ENCODE measurements around the gene KNCN. TPM values are rescaled to one million over a fixed set of nuclear protein-coding genes. Genes with fewer than 3 reads are reported as not detected.

KNCN gene
- total and polyA plus RNA-seq, 10 of the 15 experiments (the other 5 are each of a cell fraction or from before 2014, with no cell fraction given) = not detected

DNA sequence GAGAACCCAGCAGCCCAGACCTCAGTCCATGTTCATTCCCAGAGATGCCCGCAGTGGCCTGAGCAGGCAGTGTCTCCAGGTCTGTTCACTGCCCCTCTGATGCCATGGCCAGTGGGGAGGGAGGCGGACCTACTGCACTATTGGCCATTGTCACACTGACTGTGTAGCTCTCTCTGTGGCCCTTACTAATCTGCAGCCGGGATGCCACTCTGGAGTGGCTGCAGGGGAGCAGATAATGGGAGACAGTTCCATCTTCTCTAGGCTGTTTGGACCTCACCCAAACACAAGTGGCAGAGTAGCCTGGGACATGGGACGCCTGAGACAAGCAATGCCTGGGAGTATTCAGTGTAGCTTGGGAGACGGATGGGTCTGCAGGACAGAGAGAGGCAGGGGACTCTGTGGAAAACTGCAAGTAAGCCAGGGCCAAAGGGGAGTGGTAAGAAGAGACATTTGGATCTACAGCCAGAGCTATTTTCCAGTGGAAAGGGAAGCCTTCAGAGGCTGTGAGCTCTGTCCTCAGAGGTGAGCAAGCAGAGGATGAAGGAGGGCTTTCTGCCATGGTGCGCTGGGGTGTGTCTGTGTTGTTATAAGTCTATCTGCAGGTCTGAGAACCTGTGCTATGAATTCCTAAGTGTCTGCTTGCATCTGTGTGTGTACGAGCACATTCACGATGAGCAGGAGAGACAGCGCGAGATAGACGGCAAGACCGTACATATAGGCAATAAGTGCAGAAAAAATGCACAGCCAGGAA lies 35.1 kb downstream of the KNCN start:
- H3K4me3 ChIP-seq = no peak overlapping the region
- DNase-seq (ENCODE audit: low read depth, low spot score) (no peak), ATAC-seq (no peak), FAIRE-seq (no peak)
- no peaks in the 10 kb centered on the region; a peak in 1 of 4 replicates for H3K27me3 ChIP-seq (replicated peaks in 1 of 2; ENCODE audit: control insufficient read depth in 2 of 2, insufficient read depth in 2 of 2, low read length in 1 of 2)
- TF ChIP-seq CHD4 (IDR thresholded peaks at IDR 0.05) (no peak), POLR2AphosphoS2 (IDR thresholded peaks at IDR 0.05; ENCODE audit: low read depth, low read length) (no peak), SRF (IDR thresholded peaks at IDR 0.05; ENCODE audit: low read depth in 2 of 2, low read length in 2 of 2) (no peak), EED (IDR thresholded peaks at IDR 0.05; ENCODE audit: low read depth) (no peak), MTA3 (IDR thresholded peaks at IDR 0.05; ENCODE audit: borderline replicate concordance, low read length) (no peak), BCL11A (IDR thresholded peaks at IDR 0.05; ENCODE audit: low read depth, low read length) (no peak), STAT1 (conservative IDR thresholded peaks at IDR 0.05) (no peak), KAT2A (conservative IDR thresholded peaks at IDR 0.05; ENCODE audit: control insufficient read depth, low read depth, low read length) (no peak), SKIL (IDR thresholded peaks at IDR 0.05; ENCODE audit: low read depth, poor library complexity, severe bottlenecking) (no peak), PBX3 (IDR thresholded peaks at IDR 0.05; ENCODE audit: insufficient replicate concordance, low read depth, low read length) (no peak)
- TF ChIP-seq, protein P1, sequence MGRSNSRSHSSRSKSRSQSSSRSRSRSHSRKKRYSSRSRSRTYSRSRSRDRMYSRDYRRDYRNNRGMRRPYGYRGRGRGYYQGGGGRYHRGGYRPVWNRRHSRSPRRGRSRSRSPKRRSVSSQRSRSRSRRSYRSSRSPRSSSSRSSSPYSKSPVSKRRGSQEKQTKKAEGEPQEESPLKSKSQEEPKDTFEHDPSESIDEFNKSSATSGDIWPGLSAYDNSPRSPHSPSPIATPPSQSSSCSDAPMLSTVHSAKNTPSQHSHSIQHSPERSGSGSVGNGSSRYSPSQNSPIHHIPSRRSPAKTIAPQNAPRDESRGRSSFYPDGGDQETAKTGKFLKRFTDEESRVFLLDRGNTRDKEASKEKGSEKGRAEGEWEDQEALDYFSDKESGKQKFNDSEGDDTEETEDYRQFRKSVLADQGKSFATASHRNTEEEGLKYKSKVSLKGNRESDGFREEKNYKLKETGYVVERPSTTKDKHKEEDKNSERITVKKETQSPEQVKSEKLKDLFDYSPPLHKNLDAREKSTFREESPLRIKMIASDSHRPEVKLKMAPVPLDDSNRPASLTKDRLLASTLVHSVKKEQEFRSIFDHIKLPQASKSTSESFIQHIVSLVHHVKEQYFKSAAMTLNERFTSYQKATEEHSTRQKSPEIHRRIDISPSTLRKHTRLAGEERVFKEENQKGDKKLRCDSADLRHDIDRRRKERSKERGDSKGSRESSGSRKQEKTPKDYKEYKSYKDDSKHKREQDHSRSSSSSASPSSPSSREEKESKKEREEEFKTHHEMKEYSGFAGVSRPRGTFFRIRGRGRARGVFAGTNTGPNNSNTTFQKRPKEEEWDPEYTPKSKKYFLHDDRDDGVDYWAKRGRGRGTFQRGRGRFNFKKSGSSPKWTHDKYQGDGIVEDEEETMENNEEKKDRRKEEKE (IDR thresholded peaks at IDR 0.05) = no peak
- no TSS peak for BruUV-seq (replicated peaks)
- H3K79me2 ChIP-seq (ENCODE audit: control insufficient read depth, insufficient read depth, low read length) = no peaks in the 10 kb centered on the region
- ChIA-PET CTCF (interaction anchor here (0.8 to 0.9 kb wide), 2 partner anchors 11 to 39 kb away, joined by 3 read pairs; no protein-coding TSS in a partner anchor), SMC1A (ENCODE audit: uncharacterized antibody, unreplicated experiment) (interaction anchor here (1.0 kb wide), 1 partner anchor 11 kb away, joined by 3 read pairs; no protein-coding TSS in a partner anchor), POLR2A (no interaction called here), RAD21 (ENCODE audit: unreplicated experiment) (no interaction called here)
- no peaks in the 10 kb centered on the region for H3K9me3 ChIP-seq (replicated peaks; ENCODE audit: control insufficient read depth, insufficient read depth, low read length)
- H3K4me2 ChIP-seq (ENCODE audit: control insufficient read depth, insufficient read depth) = no peak overlapping the region
- no peaks in the 10 kb centered on the region for H3K4me1 ChIP-seq (ENCODE audit: control insufficient read depth, insufficient read depth, low read length)
- H2AFZ ChIP-seq (ENCODE audit: control insufficient read depth, low read depth, low read length) = no peak overlapping the region
- H3K9ac ChIP-seq (ENCODE audit: control insufficient read depth, insufficient read depth, low read length) = no peak overlapping the region
- intact Hi-C loops (cut with micrococcal nuclease; ENCODE audit: unreplicated experiment) = no loop called here
- H3K27ac ChIP-seq (ENCODE audit: control insufficient read depth, insufficient read depth) = no peak overlapping the region
- 31% methylated on average over 12 of the region's 12 CpGs for WGBS (ENCODE audit: insufficient coverage, insufficient replicate concordance, low lambda C conversion rate, missing lambda C conversion rate)
- in situ Hi-C loops (cut with MboI) = no loop called here
- H4K20me1 ChIP-seq (ENCODE audit: control insufficient read depth, insufficient read depth) = no peaks in the 10 kb centered on the region
- H3K36me3 ChIP-seq (ENCODE audit: control insufficient read depth in 2 of 2, insufficient read depth in 2 of 2, low read length in 1 of 2) = no peaks in the 10 kb centered on the region
